Psoas muscle (tissue), 8 donors: ENCODE measurements around the gene CAMTA1. TPM values are rescaled to one million over a fixed set of nuclear protein-coding genes. Genes with fewer than 3 reads are reported as not detected.

Experiments used
- ATAC-seq, 4 donors: fragments of 200-7000 bp; cut with Tn5 transposase; one replicate each; pipeline ENCODE4 v1.9.1; 2020; ENCODE audit warnings: moderate library complexity in 3 of 4, mild to moderate bottlenecking in 2 of 4
- DNase-seq, 2 donors: peaks; one replicate each; pipeline ENCODE4 v3.0.0-alpha.2; 2020
- H3K27ac ChIP-seq: fragments of 200-600 bp; one replicate; pipeline ENCODE4 v1.8.0; 2022
- H3K27me3 ChIP-seq, 3 donors: fragments of 200-600 bp in 1 of 3; one replicate each; pipeline versions ENCODE4 v1.6.1 to v1.8.0; 2013 to 2022; ENCODE audit warnings: low read length in 2 of 3, mild to moderate bottlenecking in 2 of 3, moderate library complexity in 1 of 3; ENCODE audit not compliant: insufficient read depth in 3 of 3
- H3K36me3 ChIP-seq, 2 donors: fragments of 200-600 bp in 1 of 2; one replicate each; pipeline versions ENCODE4 v1.6.1 to v1.8.0; 2013 to 2022; ENCODE audit warnings: low read depth in 1 of 2, mild to moderate bottlenecking in 1 of 2, moderate library complexity in 1 of 2; ENCODE audit not compliant: insufficient read depth in 1 of 2
- H3K4me1 ChIP-seq: fragments of 200-600 bp; one replicate; pipeline ENCODE4 v1.8.0; 2022
- H3K4me3 ChIP-seq: fragments of 200-600 bp; one replicate; pipeline ENCODE4 v1.8.0; 2022; ENCODE audit warnings: mild to moderate bottlenecking
- H3K9me3 ChIP-seq: fragments of 200-600 bp; one replicate; pipeline ENCODE4 v1.8.0; 2022
- CTCF ChIP-seq: fragments of 200-600 bp; IDR thresholded peaks from one replicate; pipeline ENCODE4 v1.8.0; 2022; ENCODE audit warnings: antibody characterized with exemption
- WGBS, 3 donors: extraction: QIAGEN DNeasy Blood & Tissue Kit; methylation state at CpG; one replicate each; pipeline versions ENCODE4 v1.1.6 to v1.1.7; 2013; 5-methylcytosine and 5-hydroxymethylcytosine counted together
- intact Hi-C, 2 donors: fragments of 100-400 bp; cut with DNase I; formaldehyde crosslinking; loops; one replicate each; pipeline versions ENCODE4 v1.11.0 to v1.14.2; 2022
- polyA plus RNA-seq, 3 donors: library from polyadenylated mRNA; stranded (reverse); fragments of 200-250 nt; gene quantifications; one replicate each; pipeline ENCODE4 v1.2.3, GENCODE V29; 2013
- total RNA-seq, 4 donors: library from RNA; stranded (reverse); fragmentation: NEBNext Ultra II Directional in 2 of 4; extraction: Animal tissue kit (Norgen Biotek cat#: 25700) in 2 of 4; gene quantifications; one replicate each; pipeline versions ENCODE4 v1.2.1 to v1.2.4, GENCODE V29; 2021 to 2023
- donor health status: healthy with polysubstance abuse.
- donor health status: DM: no; HTN: no; CAD: no; lungs with moderate emphysema.
- donor health status: Bipolar disorder and iron deficiency.
- donor health status: healthy.
- donor health status: DM: yes; HTN: yes; CAD: no.
- donor health status: DM: no; HTN: no; CAD: no.
- donor health status: DM: no; HTN: no; CAD: no.
- donor health status: DM: yes; HTN: yes; CAD: no.

Gene CAMTA1
- total and polyA plus RNA-seq, 7 donors = 64.6 to 206 (median 76.5) TPM

GRCh38 chr1:7625401-7625800 lies 840.1 kb downstream of the CAMTA1 start:
- no peaks in the 10 kb centered on the region for H3K9me3 ChIP-seq
- intact Hi-C loops = no loop called here
- WGBS, 3 donors = 83 to 85% (median 84%) methylated on average over 12 of the region's 12 CpGs

GRCh38 chr1:7628273-7628672 lies 843.0 kb downstream of the CAMTA1 start:
- ATAC-seq = no peak
- 35 to 41% (median 38%) methylated on average over 4 of the region's 4 CpGs for WGBS, 3 donors
- H3K4me1 ChIP-seq = no peaks in the 10 kb centered on the region
- intact Hi-C loops = no loop called here
- H3K36me3 ChIP-seq = no peaks in the 10 kb centered on the region
- H3K27ac ChIP-seq = no peak overlapping the region
- no peak for TF ChIP-seq CTCF
- H3K9me3 ChIP-seq = no peaks in the 10 kb centered on the region
- no peak overlapping the region for H3K4me3 ChIP-seq
- H3K27me3 ChIP-seq = peaks cover 0 to 24% (median 4%) of the 10 kb centered on the region in 3 donors
- peak in 1 of 2 donors; percentile 29 for DNase-seq

More at GRCh38 chr1:7625401-7625800, 840.1 kb downstream of the CAMTA1 start:
- H3K27me3 ChIP-seq = peaks cover 0 to 3% (median under 1%) of the 10 kb centered on the region in 3 donors
- DNase-seq (peak in 1 of 2 donors; percentile 22), ATAC-seq (no peak)
- no peaks in the 10 kb centered on the region for H3K36me3 ChIP-seq
- H3K4me3 ChIP-seq = no peak overlapping the region
- no peaks in the 10 kb centered on the region for H3K4me1 ChIP-seq
- TF ChIP-seq CTCF = no peak
- no peak overlapping the region for H3K27ac ChIP-seq

- intact Hi-C loops = no loop called here
- TF ChIP-seq CTCF = no peak
- H3K4me3 ChIP-seq = no peak overlapping the region
- H3K9me3 ChIP-seq = no peaks in the 10 kb centered on the region
- peaks cover 0 to 30% (median 4%) of the 10 kb centered on the region in 3 donors for H3K27me3 ChIP-seq
- DNase-seq (no peak), ATAC-seq (no peak)
- no peaks in the 10 kb centered on the region for H3K4me1 ChIP-seq
- 68 to 75% (median 69%) methylated on average over 8 of the region's 8 CpGs for WGBS, 3 donors
- no peak overlapping the region for H3K27ac ChIP-seq
- H3K36me3 ChIP-seq = no peaks in the 10 kb centered on the region
Measured at GRCh38 chr1:7629011-7629410, 843.8 kb downstream of the CAMTA1 start.

- H3K36me3 ChIP-seq = no peaks in the 10 kb centered on the region
- TF ChIP-seq CTCF = no peak
- WGBS, 3 donors = 74 to 82% (median 78%) methylated on average over 22 of the region's 22 CpGs
- intact Hi-C loops = no loop called here
- H3K27ac ChIP-seq = no peak overlapping the region
- ATAC-seq (no peak), DNase-seq (no peak)
- no peak overlapping the region for H3K4me3 ChIP-seq
- no peaks in the 10 kb centered on the region for H3K4me1 ChIP-seq
- peaks cover 0 to 30% (median 6%) of the 10 kb centered on the region in 3 donors for H3K27me3 ChIP-seq
- no peaks in the 10 kb centered on the region for H3K9me3 ChIP-seq
Measured at GRCh38 chr1:7629465-7630195, 844.4 kb downstream of the CAMTA1 start.
